WTC11 (cell line): ENCODE results near the gene CTNND1. TPM values are rescaled to one million over a fixed set of nuclear protein-coding genes. Genes with fewer than 3 reads are reported as not detected.

ENCODE experiments used
- ARID4B ChIP-seq: sonication (generic); formaldehyde crosslinking; IDR thresholded peaks from 2 replicates; pipeline ENCODE4 v1.8.0; 2023; ENCODE audit warnings: missing genetic modification reagents, mild to moderate bottlenecking, borderline replicate concordance
- ATF2 ChIP-seq: sonication (generic); formaldehyde crosslinking; IDR thresholded peaks from 2 replicates; pipeline ENCODE4 v1.8.1; 2022; ENCODE audit warnings: low read depth, missing genetic modification reagents, borderline replicate concordance
- CREM ChIP-seq: sonication (generic); formaldehyde crosslinking; IDR thresholded peaks from 2 replicates; pipeline ENCODE4 v1.8.1; 2022; ENCODE audit warnings: mild to moderate bottlenecking, missing genetic modification reagents, moderate library complexity
- ELF4 ChIP-seq: sonication (generic); formaldehyde crosslinking; IDR thresholded peaks from 2 replicates; pipeline ENCODE4 v1.8.1; 2022; ENCODE audit warnings: low read depth, mild to moderate bottlenecking, moderate library complexity, missing genetic modification reagents
- ETV6 ChIP-seq: sonication (generic); formaldehyde crosslinking; IDR thresholded peaks from 2 replicates; pipeline ENCODE4 v1.8.1; 2022; ENCODE audit warnings: mild to moderate bottlenecking, missing genetic modification reagents
- FOXJ3 ChIP-seq: sonication (generic); formaldehyde crosslinking; IDR thresholded peaks from 2 replicates; pipeline ENCODE4 v1.9.0; 2021; ENCODE audit warnings: missing genetic modification reagents, mild to moderate bottlenecking, borderline replicate concordance
- FOXK1 ChIP-seq: sonication (generic); formaldehyde crosslinking; IDR thresholded peaks from 2 replicates; pipeline ENCODE4 v1.8.0; 2022; ENCODE audit warnings: mild to moderate bottlenecking, moderate library complexity, missing genetic modification reagents
- FOXP1 ChIP-seq: sonication (generic); formaldehyde crosslinking; IDR thresholded peaks from 2 replicates; pipeline ENCODE4 v1.8.0; 2022; ENCODE audit warnings: missing genetic modification reagents, mild to moderate bottlenecking, moderate library complexity, borderline replicate concordance
- IRF1 ChIP-seq: sonication (generic); formaldehyde crosslinking; IDR thresholded peaks from 2 replicates; pipeline ENCODE4 v1.8.0; 2023; ENCODE audit warnings: missing genetic modification reagents
- KAT7 ChIP-seq: sonication (generic); formaldehyde crosslinking; IDR thresholded peaks from 2 replicates; pipeline ENCODE4 v1.8.1; 2023; ENCODE audit warnings: missing genetic modification reagents, mild to moderate bottlenecking, borderline replicate concordance
- MAX ChIP-seq: sonication (generic); formaldehyde crosslinking; IDR thresholded peaks from 2 replicates; pipeline ENCODE4 v1.8.0; 2022; ENCODE audit warnings: mild to moderate bottlenecking, missing genetic modification reagents
- NFE2L1 ChIP-seq: sonication (generic); formaldehyde crosslinking; IDR thresholded peaks from 2 replicates; pipeline ENCODE4 v1.8.1; 2023; ENCODE audit warnings: missing genetic modification reagents
- NFYB ChIP-seq: sonication (generic); formaldehyde crosslinking; conservative IDR thresholded peaks from 2 replicates; pipeline ENCODE4 v1.8.0; 2022; ENCODE audit warnings: low read depth, missing genetic modification reagents
- PRDM15 ChIP-seq: sonication (generic); formaldehyde crosslinking; IDR thresholded peaks from 2 replicates; pipeline ENCODE4 v1.8.0; 2022; ENCODE audit warnings: missing genetic modification reagents
- PRRX2 ChIP-seq: fragments of 250-450 bp; sonication (Bioruptor Pico); IDR thresholded peaks from 2 replicates; pipeline ENCODE4 v1.8.0; 2021; ENCODE audit warnings: mild to moderate bottlenecking
- RORB ChIP-seq: fragments of 250-450 bp; sonication (Bioruptor Pico); IDR thresholded peaks from 2 replicates; pipeline ENCODE4 v1.9.0; 2021; ENCODE audit warnings: mild to moderate bottlenecking
- SMAD3 ChIP-seq: sonication (generic); formaldehyde crosslinking; IDR thresholded peaks from 2 replicates; pipeline ENCODE4 v1.8.0; 2022; ENCODE audit warnings: missing genetic modification reagents, mild to moderate bottlenecking, borderline replicate concordance
- TEAD1 ChIP-seq: sonication (generic); formaldehyde crosslinking; IDR thresholded peaks from 2 replicates; pipeline ENCODE4 v1.8.0; 2022; ENCODE audit warnings: mild to moderate bottlenecking, missing genetic modification reagents
- TEAD4 ChIP-seq: sonication (generic); formaldehyde crosslinking; IDR thresholded peaks from 2 replicates; pipeline ENCODE4 v1.8.0; 2022; ENCODE audit warnings: mild to moderate bottlenecking, missing genetic modification reagents
- USF2 ChIP-seq: sonication (generic); formaldehyde crosslinking; IDR thresholded peaks from 2 replicates; pipeline ENCODE4 v1.8.1; 2023; ENCODE audit warnings: mild to moderate bottlenecking, missing genetic modification reagents, moderate library complexity
- ZNF219 ChIP-seq: sonication (generic); formaldehyde crosslinking; IDR thresholded peaks from 2 replicates; pipeline ENCODE4 v1.8.0; 2023; ENCODE audit warnings: missing genetic modification reagents, mild to moderate bottlenecking, borderline replicate concordance
- ZNF512 ChIP-seq: sonication (generic); formaldehyde crosslinking; IDR thresholded peaks from 2 replicates; pipeline ENCODE4 v1.8.1; 2022; ENCODE audit warnings: missing genetic modification reagents, borderline replicate concordance
- ZSCAN18 ChIP-seq: fragments of 250-450 bp; sonication (Bioruptor Pico); IDR thresholded peaks from 2 replicates; pipeline ENCODE4 v2.1.2; 2022; ENCODE audit warnings: mild to moderate bottlenecking, moderate library complexity
- total RNA-seq: library from RNA; stranded (reverse); gene quantifications from 3 replicates; pipeline ENCODE4 v1.2.3, GENCODE V29; 2021

CTNND1 gene
- total RNA-seq, 1 experiment from 2014 or later, result 165 TPM

- TF ChIP-seq ARID4B (CRISPR knock-in tag) (peak; percentile 86; the same call in 1 of the 2 replicates), FOXK1 (0 out of 2 replicates have a peak, but pooled peaks have one; percentile 7), USF2 (CRISPR knock-in tag) (no peak), ZNF512 (CRISPR knock-in tag) (no peak), ZSCAN18 (no peak), ZNF219 (CRISPR knock-in tag) (no peak), CREM (CRISPR knock-in tag) (peak; percentile 89), IRF1 (0 out of 2 replicates have a peak, but pooled peaks have one; percentile 25), NFE2L1 (CRISPR knock-in tag) (no peak), PRRX2 (no peak), KAT7 (no peak), ATF2 (no peak), ELF4 (CRISPR knock-in tag) (no peak), NFYB (CRISPR knock-in tag) (peak; percentile 88), MAX (CRISPR knock-in tag) (peak; percentile 89), RORB (no peak), SMAD3 (CRISPR knock-in tag) (no peak; the same call in 1 of the 2 replicates), FOXP1 (CRISPR knock-in tag) (0 out of 2 replicates have a peak, but pooled peaks have one; percentile 24), FOXJ3 (CRISPR knock-in tag) (no peak), PRDM15 (CRISPR knock-in tag) (0 out of 2 replicates have a peak, but pooled peaks have one; percentile 25), TEAD4 (CRISPR knock-in tag) (no peak), TEAD1 (CRISPR knock-in tag) (0 out of 2 replicates have a peak, but pooled peaks have one; percentile 62), ETV6 (CRISPR knock-in tag) (peak; percentile 73; the same call in 1 of the 2 replicates)
These were observed 49.1 kb upstream of the CTNND1 start, which contains the start of gene TMX2 (continued) for GRCh38 chr11:57712256-57713150.
